GM19193 (cell line): Measurements from ENCODE around the gene BRD3OS.

ENCODE experiments used
- POLR2A ChIP-seq: IDR thresholded peaks from 4 replicates; pipeline ENCODE4 v1.6.1; 2011; ENCODE audit not compliant: insufficient read depth, insufficient read length; ENCODE audit errors: extremely low read depth

Gene BRD3OS

DNA sequence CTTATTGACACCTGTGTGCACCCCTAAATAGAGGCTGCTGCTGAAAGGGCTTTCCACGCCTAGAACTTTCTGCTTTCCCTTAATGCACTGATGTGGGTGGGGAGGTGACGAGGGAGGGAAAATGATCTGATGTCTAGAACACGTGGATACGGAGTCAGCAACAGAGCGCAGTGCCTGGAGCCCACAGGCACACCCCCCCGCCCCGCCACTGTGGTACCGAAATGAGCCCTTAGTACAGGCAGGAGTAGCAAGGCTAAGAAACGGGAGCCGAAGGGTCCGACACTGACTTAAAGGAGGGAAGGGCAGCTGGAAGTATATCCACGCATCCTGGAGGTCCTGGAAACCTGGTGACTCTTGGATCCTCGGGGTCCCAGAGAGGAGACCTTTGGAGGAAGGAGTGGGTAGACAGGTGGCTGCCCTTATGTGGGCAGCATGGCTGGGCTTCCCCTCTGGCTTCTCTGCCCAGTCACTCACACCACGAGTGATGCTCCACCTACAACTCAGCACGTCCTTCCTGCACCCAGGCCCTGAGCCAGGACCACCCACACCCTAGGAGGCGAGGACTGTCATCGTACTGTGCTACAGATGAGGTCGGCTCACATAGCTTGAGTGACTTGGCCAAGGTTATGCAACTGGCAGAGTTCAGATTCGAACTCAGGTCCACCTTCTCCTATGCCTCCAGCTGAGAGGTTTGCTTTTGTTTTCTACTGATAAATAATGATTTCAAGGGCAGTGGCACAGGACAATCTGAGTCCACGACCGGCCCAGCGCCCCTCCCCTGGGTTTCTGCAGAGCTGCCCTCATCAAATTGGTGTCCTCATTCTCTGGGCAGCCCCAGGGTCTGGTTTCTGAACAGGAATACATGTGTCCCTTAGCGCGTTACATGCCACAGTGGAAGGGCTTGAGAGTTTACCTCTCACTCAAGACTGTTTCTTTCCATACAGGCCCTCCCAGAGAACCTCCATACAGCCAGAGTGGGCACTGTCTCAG, 28.5 kb upstream of the BRD3OS start:
- TF ChIP-seq POLR2A = no peak

DNA sequence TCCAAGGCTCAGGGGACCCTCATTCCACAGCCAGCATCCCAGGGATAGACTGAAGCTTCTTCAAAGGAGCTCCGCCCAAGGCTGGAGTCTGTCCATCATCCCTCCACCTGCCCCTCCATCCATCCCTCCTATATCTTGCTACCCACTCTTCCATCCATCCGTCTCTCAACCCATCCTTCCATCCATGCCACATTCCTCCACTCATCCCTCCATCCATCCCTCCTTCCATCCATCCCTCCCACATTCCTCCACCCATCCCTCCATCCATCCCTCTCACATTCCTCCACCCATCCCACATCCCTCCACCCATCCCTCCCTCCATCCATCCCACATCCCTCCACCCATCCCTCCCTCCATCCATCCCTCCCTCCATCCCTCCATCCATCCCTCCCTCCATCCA, 27.7 kb upstream of the BRD3OS start:
- no peak for TF ChIP-seq POLR2A

DNA sequence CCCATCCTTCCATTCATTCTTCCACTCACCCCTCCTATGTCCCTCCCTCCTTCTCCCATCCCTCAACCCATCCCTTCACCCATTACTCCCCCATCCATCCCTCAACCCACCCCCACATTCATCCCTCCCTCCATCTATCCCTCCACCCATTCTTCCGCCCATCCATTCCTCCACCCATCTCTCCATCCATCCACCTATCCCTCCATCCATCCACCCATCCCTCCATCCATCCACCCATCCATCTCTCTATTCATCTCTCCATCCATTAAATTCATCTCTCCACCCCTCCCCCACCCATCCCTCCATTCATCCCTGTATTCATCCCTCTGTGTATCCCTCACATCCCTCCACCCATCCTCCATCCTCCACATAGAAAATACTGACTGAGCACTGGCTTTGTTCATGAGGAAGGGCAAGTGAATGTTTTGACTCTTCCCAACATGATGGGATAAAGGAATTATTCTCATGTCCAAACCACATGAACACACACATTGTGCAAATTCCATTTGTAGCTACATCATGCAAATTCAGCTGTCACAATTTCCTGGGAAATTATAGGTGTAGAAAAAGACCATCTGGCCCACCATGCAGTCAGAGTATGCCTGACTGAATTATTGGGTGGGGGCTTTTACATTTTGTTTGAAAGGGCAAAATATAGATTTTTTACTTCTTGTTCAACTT, 26.2 kb upstream of the BRD3OS start:
- TF ChIP-seq POLR2A = no peak

DNA sequence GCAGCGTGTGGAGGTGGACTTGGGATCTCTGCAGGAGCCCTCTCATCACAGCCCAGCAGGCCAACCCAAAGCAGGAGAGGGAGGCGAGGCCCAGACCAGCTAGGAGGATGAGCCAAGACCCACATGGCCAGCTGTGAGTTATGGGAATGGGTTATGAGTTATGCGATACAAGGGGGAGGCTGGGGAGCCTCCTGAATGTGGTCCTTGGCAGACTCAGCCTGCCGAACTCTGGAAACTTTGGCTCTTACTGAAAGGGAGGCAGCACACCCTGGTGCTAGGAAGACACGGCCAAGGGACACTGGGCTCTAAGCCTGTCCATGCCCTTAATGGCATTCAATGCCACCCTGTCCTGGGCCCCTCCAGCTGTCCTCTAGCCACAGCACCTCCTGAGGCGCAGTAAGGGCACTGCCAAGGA, 25.4 kb upstream of the BRD3OS start:
- no peak for TF ChIP-seq POLR2A

DNA sequence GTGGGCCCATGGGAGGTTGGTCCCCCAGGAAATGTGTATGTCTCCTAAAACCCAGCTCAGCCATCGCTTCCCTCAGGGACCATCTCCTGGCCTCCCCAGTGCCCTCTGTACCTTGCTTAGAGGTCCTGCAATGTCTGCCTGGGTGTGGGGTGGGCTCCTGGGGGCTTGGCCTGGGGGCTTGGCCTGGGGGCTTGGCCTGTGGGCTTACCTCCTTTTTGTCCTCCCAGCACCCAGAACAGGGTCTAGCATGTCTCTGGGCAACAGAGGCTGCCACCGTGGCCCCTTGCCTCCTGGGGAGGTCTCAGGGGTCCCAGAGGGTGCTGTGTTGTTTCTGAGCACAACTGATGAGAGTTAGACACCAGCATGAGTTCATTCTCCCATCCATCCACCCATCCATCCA, 22.5 kb upstream of the BRD3OS start:
- no peak for TF ChIP-seq POLR2A

DNA sequence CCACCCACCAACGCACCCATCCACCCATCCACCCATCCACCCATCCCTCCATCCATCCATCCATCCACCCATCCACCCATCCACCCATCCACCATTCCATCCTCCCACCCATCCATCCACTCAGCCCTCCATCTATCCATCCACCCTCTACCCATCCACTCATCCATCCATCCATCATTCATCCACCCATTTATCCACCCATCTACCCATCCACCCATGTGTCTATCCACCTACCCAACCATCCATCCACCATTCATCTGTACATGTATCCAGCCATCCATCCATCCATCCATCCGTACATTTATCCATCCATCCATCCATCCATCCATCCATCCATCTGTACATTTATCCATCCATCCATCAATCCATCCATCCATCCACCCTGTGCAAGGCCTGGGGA, 22.0 kb upstream of the BRD3OS start:
- TF ChIP-seq POLR2A = no peak

DNA sequence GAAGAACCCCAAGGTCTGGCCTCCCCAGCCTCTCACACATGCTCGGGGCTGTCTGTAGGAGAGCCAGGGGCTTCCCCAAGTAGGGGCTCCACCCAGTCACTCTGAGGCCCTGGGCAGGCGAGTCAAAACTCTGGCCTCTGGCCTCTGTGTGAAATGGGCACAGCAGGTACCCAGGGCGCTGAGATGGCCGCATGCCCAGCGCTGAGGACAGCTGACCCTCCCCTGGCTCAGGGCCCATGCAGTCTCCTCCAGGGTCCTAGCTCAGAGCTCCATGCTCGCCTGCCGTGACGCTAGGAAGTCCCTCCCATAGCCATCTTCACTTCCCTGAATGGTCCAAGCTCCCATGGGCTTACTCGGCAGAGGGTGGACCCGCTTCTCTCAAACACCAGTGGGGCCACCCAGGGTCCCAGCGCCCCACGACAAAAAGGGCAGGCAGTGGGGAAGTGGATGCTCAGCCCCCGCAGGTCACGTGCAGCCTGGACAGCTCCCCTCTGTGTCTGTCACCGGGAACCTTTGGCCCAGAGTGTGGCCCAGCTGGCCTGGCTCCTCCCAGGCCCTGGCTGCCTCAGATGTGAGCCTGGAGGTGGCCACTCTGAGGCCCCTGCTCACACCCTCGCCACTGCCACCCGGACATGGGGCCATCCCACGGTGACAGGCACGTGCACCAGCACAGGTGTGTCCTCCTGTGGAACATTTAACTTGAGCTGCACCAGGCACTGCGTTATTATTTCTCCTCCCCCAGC, 21.0 kb upstream of the BRD3OS start:
- no peak for TF ChIP-seq POLR2A

DNA sequence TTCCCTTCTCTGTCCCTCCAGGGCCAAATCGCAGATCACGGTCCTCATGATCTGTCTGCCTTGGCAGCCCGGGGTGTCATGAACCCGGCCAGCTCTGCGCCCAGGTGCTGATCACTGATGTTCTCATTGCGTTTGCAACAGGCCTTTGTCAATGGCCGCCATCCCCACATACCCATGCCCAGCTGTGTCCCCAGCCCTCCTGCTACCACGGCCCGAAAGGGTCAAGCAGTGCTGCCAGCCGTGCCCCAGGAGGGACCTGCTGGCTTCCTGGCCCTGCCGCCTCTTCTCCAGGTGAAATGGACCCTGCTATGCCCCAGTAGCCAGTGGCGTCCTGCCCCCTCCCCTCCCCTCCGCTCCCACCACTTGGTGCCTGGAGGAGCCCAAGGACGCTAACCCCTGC, 20.4 kb upstream of the BRD3OS start:
- TF ChIP-seq POLR2A = no peak

DNA sequence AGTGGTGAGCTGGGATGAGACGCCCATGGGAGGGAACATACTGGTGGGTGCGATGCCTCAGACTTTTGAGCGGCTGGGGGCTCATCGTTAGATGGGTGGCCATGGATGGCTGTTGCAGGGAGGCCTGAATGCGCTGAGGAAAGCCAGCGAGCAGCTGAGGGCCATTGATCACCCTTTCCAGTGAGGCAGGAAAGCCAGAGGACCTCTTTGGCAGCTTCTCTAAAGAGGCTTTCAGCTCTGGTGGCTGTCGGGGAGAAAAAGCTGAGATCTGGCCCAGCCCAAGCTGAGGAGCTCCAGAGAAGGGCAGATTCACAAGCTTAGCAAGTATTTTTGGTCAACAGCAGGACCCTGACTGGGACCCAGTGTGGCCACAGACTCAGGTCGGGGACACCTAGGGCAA, 19.9 kb upstream of the BRD3OS start:
- no peak for TF ChIP-seq POLR2A

DNA sequence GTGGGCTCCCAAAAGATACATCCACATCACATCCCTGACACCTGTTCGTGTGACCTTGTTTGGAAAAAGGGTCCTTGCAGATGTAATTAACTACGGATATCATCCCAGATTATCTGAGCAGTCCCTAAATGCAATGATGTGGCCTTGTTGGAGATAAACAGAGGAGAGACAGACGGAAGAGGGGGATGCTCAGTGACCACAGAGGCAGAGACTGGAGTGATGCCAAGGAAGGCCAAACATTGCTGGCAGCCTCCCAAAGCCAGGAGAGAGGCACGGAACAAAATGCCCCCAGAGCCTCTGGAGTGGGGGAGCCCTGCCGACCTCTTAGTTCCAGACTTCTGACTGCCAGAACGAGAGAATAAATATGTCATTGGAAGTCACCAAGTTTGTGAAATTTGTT, 18.1 kb upstream of the BRD3OS start:
- TF ChIP-seq POLR2A = no peak

DNA sequence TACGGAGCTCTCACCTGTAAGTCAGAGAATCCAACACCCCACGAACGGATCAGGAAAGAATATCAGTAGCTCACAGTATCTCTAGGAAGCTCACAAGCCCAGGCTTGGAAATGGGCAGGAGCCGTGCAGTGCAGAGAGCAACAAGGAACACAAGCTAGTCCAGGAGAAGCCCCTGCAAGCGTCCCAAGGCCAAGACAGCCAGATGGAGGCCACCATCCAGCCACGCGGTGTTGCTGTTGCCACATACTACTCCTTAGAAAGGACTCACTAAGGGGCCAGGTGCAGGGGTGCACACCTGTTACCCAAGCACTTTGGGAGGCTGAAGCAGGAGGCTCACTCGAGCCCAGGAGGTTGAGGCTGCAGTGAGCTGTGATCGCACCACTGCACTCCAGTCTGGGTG, 17.7 kb upstream of the BRD3OS start:
- no peak for TF ChIP-seq POLR2A

DNA sequence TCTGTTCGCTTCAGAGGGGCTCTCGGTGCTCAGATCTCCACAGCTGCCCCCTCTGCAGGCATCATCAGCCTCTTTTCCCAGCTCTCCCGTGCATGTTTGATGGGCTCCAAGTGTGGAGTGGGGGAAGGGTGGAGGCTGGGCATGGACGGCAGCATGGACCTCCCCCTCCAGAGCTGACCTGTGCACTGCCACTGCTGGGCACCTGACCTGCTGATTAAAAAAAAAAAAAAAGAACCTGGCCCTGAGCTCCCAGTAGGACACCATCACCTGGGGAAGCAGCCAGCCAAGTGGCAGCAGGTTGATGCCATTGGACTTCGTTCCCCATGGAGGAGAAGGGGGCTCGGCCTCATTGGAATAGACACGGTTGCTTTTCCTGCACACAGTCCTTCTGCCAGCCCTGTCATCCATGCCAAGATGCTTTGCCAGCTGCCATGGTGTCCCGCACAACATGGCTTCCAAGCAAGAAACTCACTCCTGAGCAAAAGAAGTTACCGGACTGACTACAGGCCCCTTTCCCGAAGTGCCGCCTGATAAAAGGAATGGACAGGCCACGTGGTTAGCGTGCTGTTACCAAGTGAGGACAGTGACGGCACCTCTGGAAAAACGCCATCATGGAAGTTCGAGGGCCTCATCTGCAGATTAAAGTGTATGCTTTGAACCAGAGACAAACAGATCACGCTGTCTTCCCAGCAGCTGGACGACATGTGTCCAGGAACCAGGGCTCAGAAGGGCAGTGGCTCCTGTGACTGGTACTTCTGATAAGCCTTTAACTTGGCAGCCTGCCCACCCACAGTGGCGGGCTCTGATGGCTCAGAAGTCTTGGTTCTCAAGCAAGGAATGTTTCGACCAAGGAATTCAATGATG, 14.7 kb upstream of the BRD3OS start:
- TF ChIP-seq POLR2A = no peak

DNA sequence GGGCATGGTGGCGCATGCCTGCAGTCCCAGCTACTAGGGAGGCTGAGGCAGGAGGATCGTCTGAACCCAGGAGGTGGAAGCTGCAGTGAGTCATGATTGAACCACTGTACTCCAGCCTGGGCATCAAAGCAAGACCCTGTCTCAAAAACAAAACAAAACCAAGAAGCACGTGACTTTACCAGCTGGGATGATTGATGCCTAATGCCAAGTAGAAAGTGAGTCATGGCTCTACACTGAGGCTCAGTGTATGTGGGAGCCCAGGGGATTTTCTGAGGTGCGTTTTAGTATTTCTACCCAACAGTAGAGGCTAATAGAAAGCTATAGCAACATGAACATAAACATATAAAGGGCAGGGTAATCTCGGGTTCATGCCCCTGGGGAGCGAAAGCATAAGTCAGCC, 13.9 kb upstream of the BRD3OS start:
- TF ChIP-seq POLR2A = no peak

DNA sequence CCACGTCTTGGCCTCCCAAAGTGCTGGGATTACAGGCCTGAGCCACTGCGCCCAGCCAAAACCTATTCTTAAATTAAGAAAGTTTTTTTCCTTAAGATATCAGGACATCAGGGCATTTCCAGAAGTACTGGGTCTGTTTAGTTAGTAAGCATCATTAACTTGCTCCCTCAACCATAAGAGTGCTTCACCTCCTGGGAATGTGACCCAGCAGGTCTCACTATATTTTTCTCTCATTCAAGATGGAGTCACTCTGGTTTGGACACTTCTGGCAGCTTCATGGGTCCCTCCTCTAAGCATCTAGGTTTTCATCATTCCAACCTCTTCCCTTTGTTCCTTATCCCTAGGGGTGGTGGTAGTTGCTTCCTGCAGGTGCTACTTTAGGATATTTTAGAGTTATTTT, 10.3 kb upstream of the BRD3OS start:
- no peak for TF ChIP-seq POLR2A

DNA sequence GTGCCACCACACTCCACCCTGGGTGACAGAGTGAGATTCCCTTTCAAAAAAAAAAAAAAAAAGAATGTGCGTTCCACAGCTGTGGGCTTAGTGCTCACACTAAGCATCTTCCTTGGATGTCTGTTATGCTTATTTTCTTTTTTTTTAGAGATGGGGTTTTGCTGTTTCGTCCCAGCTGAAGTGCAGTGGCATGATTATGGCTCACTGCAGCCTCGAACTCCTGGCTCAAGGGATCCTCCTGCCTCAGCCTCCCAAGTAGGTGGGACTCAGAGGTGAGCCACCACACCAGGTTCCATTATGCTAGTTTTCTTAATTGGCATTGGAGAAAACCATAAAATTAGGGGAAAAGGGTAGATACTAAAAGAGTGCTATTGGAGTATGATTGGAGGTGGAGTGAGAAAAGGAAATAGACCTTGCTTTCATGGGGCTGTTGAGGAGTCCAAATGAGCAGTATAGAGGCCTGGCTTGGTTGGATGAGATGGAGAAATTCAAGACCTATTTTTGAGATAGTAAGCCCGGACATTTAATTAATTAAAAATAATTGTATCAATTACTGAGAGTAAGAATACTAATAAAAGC, 978 bp upstream of the BRD3OS start:
- no peak for TF ChIP-seq POLR2A
